SK-N-SH (cell line): Measurements from ENCODE around the gene FBN1.

ENCODE experiments used
- EP300 ChIP-seq, 2 experiments: IDR thresholded peaks; 2 replicates each; pipeline versions ENCODE4 v1.4.0 to v1.6.1; 2012; ENCODE audit warnings: borderline replicate concordance in 1 of 2, low read depth in 1 of 2, low read length in 1 of 2
- FOSL2 ChIP-seq: IDR thresholded peaks from 2 replicates; pipeline ENCODE4 v1.4.0; 2012; ENCODE audit warnings: low read depth, mild to moderate bottlenecking, moderate library complexity, borderline replicate concordance
- FOXJ3 ChIP-seq: sonication (generic); formaldehyde crosslinking; IDR thresholded peaks from 2 replicates; pipeline ENCODE4 v1.5.1; 2020; ENCODE audit warnings: mild to moderate bottlenecking, missing genetic modification reagents
- GATA2 ChIP-seq: sonication (generic); formaldehyde crosslinking; IDR thresholded peaks from 2 replicates; pipeline ENCODE4 v1.5.0; 2020; ENCODE audit warnings: mild to moderate bottlenecking, missing genetic modification reagents
- TAF1 ChIP-seq: IDR thresholded peaks from 2 replicates; pipeline ENCODE4 v1.6.1; 2012; ENCODE audit warnings: low read depth, mild to moderate bottlenecking, low read length, moderate library complexity, borderline replicate concordance
- YY1 ChIP-seq: IDR thresholded peaks from 2 replicates; pipeline ENCODE4 v1.4.0; 2012; ENCODE audit warnings: low read depth, mild to moderate bottlenecking
- TF ChIP-seq, protein P1 (sequence below): fragments of 200-600 bp; sonication (generic); IDR thresholded peaks from 2 replicates; pipeline ENCODE4 v1.6.1; 2017; ENCODE audit warnings: antibody characterized with exemption, mild to moderate bottlenecking, moderate library complexity
- TF ChIP-seq, protein P2 (sequence below): IDR thresholded peaks from 2 replicates; pipeline ENCODE4 v1.4.0; 2012; ENCODE audit warnings: low read depth, borderline replicate concordance

DNA sequence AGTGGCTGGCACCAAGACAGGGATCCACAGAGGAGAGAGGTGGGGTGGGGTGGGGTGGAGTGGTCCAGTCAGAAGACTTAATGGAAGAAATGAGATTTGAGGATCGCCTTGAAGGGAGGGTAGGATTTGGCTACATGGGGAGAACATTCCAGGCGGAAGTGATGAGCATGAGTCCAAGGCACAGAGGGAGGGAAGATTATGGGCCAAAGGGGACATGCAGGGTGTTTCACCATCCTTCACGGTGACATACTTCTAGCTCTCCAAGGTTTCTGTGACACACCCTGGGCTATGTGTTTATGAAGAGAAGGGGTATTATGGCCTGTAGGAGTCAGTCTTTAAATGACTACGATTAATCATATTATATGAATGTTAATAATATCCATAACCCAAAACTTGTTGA, 7.7 kb upstream of the FBN1 start:
- TF ChIP-seq, protein P1, sequence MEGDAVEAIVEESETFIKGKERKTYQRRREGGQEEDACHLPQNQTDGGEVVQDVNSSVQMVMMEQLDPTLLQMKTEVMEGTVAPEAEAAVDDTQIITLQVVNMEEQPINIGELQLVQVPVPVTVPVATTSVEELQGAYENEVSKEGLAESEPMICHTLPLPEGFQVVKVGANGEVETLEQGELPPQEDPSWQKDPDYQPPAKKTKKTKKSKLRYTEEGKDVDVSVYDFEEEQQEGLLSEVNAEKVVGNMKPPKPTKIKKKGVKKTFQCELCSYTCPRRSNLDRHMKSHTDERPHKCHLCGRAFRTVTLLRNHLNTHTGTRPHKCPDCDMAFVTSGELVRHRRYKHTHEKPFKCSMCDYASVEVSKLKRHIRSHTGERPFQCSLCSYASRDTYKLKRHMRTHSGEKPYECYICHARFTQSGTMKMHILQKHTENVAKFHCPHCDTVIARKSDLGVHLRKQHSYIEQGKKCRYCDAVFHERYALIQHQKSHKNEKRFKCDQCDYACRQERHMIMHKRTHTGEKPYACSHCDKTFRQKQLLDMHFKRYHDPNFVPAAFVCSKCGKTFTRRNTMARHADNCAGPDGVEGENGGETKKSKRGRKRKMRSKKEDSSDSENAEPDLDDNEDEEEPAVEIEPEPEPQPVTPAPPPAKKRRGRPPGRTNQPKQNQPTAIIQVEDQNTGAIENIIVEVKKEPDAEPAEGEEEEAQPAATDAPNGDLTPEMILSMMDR, result no peak
- TF ChIP-seq YY1 (no peak), EP300 (IDR thresholded peaks at IDR 0.05; ENCODE audit: borderline replicate concordance in 1 of 2, low read depth in 1 of 2, low read length in 1 of 2) (no peak), GATA2 (no peak), FOXJ3 (CRISPR knock-in tag) (no peak), FOSL2 (no peak), TAF1 (no peak)
- TF ChIP-seq, protein P2, sequence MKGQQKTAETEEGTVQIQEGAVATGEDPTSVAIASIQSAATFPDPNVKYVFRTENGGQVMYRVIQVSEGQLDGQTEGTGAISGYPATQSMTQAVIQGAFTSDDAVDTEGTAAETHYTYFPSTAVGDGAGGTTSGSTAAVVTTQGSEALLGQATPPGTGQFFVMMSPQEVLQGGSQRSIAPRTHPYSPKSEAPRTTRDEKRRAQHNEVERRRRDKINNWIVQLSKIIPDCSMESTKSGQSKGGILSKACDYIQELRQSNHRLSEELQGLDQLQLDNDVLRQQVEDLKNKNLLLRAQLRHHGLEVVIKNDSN, result no peak
